Limb (tissue), 2 donors: ENCODE data around the gene CARD16.

ENCODE experiments used
- DNase-seq, 2 donors: peaks; one replicate each; pipeline ENCODE4 v3.0.0-alpha.2; 2016; ENCODE audit errors: extremely low spot score in 2 of 2

Gene CARD16

GRCh38 chr11:104995001-104995408 lies 50.1 kb downstream of the CARD16 start:
- no peak for DNase-seq

DNA sequence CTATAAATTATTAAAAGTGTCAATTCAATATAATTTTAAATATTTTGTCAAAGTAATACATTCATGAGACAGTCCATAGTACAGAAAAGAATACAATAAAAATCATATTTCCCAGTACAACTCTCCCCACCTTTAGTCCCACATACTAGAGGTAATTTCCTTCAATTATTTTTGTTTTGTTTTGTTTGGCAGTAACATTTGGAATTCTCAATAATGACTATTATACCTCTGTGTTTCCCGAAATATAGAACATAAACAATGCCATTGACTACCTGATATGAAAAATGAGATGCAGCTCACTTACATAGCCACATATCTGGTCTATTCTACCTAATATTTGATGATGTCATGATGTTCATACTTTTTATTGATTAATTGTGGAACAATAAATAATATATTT lies 52.4 kb downstream of the CARD16 start:
- DNase-seq = no peak

GRCh38 chr11:104991994-104992393 lies 53.1 kb downstream of the CARD16 start:
- no peak for DNase-seq
